HG03442 (cell line): ENCODE measurements around the gene NUMB.
A peak's percentile ranks its signal among the peaks of the same experiment; 100 is the strongest.

ENCODE experiments used
- ATAC-seq: cut with Tn5 transposase; IDR thresholded peaks from one replicate; pipeline ENCODE4 v1.9.1; 2021; ENCODE audit warnings: mild to moderate bottlenecking, moderate library complexity; ENCODE audit not compliant: unreplicated experiment

The NUMB gene

GRCh38 chr14:73458183-73458976 is at the start of gene NUMB:
Gene NUMB, minus strand, starts transcription at chr14:73458546. Its CDS starts 102,795 bp downstream, at chr14:73355751.
- peak; percentile 93 for ATAC-seq

DNA sequence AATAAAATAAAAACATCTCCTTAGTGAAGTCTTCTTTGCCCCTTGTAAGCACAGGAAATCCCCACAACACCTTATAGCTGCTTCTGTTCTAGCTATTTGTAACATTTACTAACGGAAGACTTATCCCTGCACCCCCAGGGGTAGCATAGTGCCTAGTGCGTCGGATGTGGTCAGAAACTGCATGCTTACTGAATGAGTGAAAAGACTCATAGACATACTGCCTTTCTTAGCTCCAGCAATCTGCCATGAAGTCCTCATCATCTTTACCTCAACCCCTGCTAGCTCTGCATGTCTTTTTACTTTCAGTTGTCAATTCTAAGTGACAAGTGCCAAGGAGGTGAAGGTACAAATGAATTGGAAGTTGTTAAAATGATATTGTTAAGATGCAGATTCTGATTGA is 45.3 kb upstream of the NUMB start:
- no peak for ATAC-seq

DNA sequence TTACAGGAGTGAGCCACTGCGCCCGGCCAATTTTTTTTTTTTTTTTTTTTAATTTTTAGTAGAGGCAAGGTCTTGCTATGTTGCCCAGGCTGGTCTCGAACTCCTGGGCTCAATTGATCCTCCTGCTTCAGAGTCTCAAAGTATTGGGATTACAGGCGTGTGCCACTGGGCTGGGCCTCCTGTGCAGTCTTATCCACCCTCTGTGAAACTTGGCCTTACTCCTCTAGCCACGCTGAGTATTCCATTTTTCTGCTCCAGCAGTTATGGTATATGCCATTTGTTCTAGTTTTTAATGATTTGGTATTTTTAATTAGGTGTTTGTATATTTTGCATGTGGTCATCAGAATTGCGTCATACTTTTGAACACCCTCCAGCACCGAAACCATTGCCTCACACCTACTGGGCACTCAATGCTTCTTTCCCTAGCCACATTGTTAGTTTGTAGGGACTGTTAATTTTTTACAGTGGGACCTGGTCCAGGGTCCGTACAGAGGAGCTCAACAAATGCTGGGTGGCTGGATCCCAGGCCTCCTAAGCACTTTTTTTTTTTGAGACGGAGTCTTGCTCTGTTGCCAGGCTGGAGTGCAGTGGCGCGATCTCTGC is 43.8 kb upstream of the NUMB start:
- ATAC-seq, result no peak

DNA sequence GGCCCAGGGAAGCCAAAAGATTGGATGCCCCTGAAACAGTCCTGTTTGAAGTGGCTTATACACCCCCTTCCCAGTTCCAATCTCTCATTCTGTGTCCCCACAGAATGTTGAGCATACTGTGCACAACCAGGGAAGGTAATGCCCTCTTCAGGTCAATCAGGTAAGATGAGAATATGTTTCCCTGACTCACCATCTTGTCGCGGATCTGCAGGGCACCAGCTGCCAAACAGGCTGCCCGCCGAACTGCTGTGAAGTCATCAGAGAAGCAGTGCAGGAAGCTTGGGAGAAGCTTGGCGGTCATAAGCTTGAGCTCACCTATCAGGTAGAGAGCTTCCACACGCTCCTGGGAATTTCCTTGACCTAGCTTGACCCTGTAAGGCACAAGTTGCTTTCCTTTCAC is 42.0 kb upstream of the NUMB start:
- no peak for ATAC-seq

GRCh38 chr14:73494593-73494992 is 36.2 kb upstream of the NUMB start:
- no peak for ATAC-seq

GRCh38 chr14:73492670-73493069 is 34.3 kb upstream of the NUMB start:
- ATAC-seq, result no peak

DNA sequence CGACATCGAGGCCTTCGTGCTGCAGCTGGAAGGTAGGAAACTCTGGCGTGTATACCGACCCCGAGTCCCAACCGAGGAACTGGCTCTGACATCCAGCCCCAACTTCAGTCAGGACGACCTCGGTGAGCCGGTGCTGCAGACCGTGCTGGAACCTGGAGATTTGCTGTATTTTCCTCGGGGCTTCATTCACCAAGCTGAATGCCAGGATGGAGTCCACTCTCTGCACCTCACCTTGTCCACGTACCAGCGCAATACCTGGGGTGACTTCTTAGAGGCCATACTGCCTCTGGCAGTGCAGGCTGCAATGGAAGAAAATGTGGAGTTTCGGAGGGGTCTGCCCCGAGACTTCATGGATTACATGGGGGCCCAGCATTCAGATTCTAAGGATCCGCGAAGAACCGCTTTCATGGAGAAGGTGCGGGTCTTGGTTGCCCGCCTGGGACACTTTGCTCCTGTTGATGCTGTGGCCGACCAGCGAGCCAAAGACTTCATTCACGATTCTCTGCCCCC is 33.8 kb upstream of the NUMB start:
- ATAC-seq, result no peak

GRCh38 chr14:73491256-73492042 is 33.1 kb upstream of the NUMB start:
- ATAC-seq, result peak; percentile 46

DNA sequence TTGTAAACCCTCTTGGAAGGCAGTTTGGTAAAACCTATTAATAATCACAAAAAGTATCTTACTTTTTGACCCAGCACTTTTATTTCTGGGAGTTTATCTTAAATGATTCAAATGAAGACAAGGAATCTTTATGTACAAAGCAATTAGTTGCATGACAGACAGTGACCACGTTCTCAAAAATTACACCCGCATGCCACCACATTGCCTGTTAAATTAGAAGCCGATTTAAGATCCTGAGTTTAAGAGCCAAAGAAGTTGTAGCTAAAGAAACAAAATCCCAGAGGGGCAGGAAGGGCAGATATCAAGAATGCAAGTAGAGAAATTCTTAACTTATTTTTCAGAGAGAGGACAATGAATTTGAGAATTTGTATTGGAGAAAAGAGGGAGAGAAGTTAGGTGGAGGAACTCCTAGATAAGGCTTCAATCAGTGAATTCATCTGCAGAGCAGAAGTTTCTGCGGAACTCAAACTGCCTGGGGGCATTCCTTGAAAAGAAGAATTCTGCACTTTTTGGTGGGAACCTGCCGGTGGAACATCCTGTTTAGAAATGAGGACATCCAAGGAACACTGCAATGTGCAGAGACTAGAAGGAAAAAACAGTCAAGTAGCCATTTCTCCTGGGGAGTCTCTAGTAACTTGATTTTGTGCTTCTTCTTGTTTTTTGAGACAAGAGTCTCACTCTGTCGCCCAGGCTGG is 31.3 kb upstream of the NUMB start:
- no peak for ATAC-seq

DNA sequence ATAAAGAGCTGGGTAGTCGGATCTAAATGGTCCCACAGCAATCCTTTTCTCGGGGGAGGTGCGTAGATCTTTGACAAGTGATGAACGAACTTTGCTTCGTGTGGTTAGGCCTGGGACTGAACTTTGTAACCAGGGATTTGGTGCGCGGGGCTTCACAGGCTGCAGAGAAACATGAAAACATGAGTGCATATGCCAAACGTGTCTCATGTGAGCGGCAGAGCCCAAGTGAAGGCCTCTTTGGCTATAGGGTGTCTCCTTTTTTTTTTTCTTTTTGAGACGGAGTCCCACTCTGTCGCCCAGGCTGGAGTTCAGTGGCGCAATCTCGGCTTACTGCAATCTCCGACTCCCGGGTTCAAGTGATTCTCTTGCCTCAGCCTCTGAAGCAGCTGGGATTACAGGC is 20.3 kb upstream of the NUMB start:
- ATAC-seq, result no peak

- peak; percentile 61 for ATAC-seq
These were observed 19.4 kb upstream of the NUMB start for GRCh38 chr14:73477618-73478266.

DNA sequence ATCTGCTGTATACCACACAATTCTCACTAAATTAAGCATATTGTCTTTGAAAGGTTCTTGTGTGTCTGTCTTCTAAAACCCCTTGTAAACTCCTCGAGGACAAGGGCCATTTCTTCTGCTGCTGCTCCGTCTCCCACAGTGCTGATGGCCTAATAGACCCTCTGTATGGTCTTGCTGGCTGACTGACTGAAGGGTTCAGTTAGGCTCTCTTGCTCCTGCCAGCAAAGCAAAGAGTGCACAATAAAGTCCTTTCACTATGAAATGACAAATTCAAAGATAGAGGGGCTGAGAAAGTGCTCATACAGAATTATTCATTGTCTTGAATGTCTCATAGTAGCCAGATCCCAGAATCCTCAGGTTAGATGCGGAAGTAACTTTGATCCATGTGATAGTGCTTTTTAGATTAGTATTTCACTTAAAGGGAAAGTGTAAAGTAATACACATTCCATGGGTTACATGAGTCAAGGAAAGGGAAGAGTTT is 18.1 kb upstream of the NUMB start:
- ATAC-seq, result no peak

DNA sequence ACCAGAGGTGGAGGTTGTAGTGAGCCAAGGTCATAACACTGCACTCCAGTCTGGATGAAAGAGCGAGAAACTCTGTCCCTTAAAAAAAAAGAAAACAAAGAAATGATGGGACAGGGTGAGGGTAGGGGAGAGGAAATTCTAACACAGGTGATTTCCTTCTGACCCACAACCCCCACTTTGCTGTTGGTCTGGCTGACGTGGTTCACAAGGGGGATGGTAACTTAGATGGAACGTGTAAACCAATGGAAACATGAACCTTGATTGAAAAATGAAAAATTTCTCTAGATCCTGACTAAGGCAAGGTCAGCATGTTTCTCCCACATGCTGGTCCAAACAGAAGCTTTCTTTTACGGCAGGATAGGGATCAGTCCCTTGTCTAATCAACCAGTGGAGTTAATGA is 16.6 kb upstream of the NUMB start:
- no peak for ATAC-seq

DNA sequence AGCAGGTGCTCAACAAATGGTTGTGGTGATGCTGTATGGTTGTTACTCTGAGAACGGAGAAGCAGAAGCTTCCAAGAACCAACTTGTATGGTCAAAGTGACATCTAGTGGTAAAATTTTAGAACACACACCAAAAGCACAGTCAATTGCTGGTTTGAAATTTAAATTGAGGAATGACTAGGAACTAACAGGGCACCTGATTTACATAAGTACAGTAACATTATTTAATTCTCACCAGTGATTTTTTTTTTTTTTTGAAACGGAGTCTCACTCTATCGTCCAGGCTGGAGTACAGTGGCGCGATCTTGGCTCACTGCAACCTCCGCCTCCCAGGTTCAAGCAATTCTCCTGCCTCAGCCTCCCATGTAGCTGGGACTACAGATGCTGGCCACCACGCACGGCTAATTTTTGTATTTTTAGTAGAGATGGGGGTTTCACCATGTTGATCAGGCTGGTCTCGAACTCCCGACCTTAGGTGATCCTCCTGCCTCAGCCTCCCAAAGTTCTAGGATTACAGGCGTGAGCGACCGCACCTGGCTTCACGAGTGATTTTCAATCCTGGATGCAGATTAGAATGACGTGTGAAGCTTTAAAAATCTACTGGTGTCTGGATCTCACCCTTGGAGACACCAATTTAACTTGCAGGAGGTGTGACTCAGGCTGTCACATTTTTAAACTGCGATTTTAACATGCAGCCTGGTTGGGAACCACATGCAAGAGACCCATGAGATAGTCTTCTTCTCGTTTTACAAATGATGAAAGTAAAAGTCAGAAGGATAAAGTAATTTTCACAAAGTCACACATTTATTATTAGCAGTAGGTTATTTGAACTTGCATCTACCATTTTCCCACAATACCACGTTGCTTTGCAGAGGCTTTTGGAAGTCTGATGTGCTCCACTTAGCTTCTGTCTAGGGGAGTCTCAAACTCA is 14.1 kb upstream of the NUMB start:
- no peak for ATAC-seq

- no peak for ATAC-seq
These were observed 13.3 kb upstream of the NUMB start for GRCh38 chr14:73471582-73472184.

DNA sequence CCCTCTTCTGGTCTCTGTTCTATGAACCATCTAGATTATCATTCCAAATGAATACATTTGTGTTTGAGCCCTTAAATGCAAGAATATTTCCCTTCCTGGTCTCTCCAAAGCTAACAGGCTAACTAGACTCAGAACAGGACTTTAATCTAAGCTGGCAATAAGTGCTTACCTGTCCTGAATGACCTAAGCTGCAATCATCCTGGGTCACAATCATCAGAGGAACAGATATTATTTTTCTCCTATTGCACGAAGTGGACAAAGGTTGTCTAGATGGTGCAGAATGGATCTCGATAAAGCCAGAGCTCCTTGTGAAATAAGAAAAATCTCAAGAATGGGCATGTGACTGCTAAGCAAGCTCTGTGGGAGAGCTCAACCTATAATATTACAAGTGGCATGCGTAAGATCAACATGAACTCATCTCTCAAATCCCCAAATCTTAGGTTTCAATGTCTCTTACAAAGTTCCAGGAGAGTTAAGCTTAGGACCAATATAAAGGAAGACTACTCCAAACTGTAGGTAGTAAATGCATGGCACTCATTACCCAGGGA is 10.6 kb upstream of the NUMB start:
- ATAC-seq, result no peak

GRCh38 chr14:73467800-73468199 is 9.5 kb upstream of the NUMB start:
- ATAC-seq, result no peak

DNA sequence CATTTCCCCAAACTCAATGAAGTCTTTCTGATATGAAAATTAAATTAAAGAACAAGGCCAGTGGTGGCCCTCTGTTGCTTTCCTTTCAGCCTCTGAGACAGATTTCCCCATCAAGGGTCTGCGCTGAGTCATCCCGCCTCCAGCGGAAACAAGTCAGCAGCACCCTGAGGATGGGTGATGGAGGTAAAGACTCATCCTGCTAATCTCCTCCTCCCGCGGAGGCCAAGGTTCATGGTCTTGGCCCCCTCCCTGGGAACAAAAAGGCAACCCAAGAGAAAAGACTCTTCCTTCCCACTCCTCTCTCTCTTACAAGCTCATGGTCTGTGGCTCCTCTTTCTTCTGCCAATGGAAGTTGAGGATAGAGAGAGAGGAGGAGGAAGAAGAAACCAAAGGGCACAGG is 9.0 kb upstream of the NUMB start:
- no peak for ATAC-seq

GRCh38 chr14:73466861-73467260 is 8.5 kb upstream of the NUMB start:
- ATAC-seq, result no peak
